HepG2 (cell line): ENCODE measurements around the gene NDRG3. TPM values are rescaled to one million over a fixed set of nuclear protein-coding genes. Genes with fewer than 3 reads are reported as not detected.

ENCODE experiments used
- ATAC-seq: fragments of 200-7000 bp; cut with Tn5 transposase; 3 replicates; pipeline ENCODE4 v1.9.1; 2020; ENCODE audit warnings: mild to moderate bottlenecking, moderate library complexity
- BruUV-seq: library from RNA; stranded (reverse); fragments of 400-500 nt; replicated peaks from 2 replicates; lab custom pipeline; 2021; lab: Mats Ljungman, UMichigan
- CTCF ChIA-PET: fragments of 300-600 bp; formaldehyde crosslinking; extraction: SDS; loops from one replicate; lab custom pipeline; 2021; ENCODE audit warnings: low total read pairs, inconsistent platforms, low intra/inter-chr PET ratio; lab: Yijun Ruan, JAX
- POLR2A ChIA-PET: fragments of 350-600 bp; sonication (Branson Sonifier 250); formaldehyde crosslinking; loops from one replicate; lab custom pipeline; 2020; ENCODE audit warnings: antibody characterized with exemption, inconsistent platforms; lab: Yijun Ruan, JAX
- DNase-seq: peaks from one replicate; pipeline ENCODE4 v3.0.0-alpha.2; 2015; ENCODE audit warnings: low spot score
- FAIRE-seq: peaks from 3 replicates; lab custom pipeline; 2011; peaks lifted over from hg19 to GRCh38; lab: Jason Lieb, UNC
- H2AFZ ChIP-seq: one replicate; pipeline ENCODE4 v1.6.1; 2011; ENCODE audit warnings: low read length, inconsistent platforms
- H3K27ac ChIP-seq: fragments of 300-600 bp; 3 replicates; pipeline ENCODE4 v1.8.0; 2011; ENCODE audit warnings: mixed run types, mild to moderate bottlenecking, mixed read lengths, low read length, inconsistent platforms; ENCODE audit not compliant: insufficient read depth; ENCODE audit errors: extremely low read length
- H3K27me3 ChIP-seq, 2 experiments: fragments of 200-600 bp in 1 of 2; 2 replicates in 1 of 2; 3 replicates in 1 of 2; pipeline versions ENCODE4 v1.6.0 to v1.8.0; 2011; ENCODE audit warnings: low read length in 2 of 2, mild to moderate bottlenecking in 2 of 2, moderate library complexity in 2 of 2, inconsistent platforms in 1 of 2; ENCODE audit not compliant: insufficient read depth in 2 of 2, control insufficient read depth in 1 of 2
- H3K36me3 ChIP-seq, 2 experiments: fragments of 200-600 bp in 1 of 2; replicated peaks in 1 of 2; 2 replicates in 1 of 2; 3 replicates in 1 of 2; pipeline versions ENCODE4 v1.5.1 to v1.8.0; 2011; ENCODE audit warnings: low read length in 2 of 2, inconsistent platforms in 1 of 2; ENCODE audit not compliant: insufficient read depth in 2 of 2, control insufficient read depth in 1 of 2
- H3K4me1 ChIP-seq: 2 replicates; pipeline ENCODE4 v1.5.1; 2012; ENCODE audit warnings: low read length, inconsistent platforms; ENCODE audit not compliant: insufficient read depth
- H3K4me2 ChIP-seq: 2 replicates; pipeline ENCODE4 v1.6.0; 2011; ENCODE audit warnings: low read depth, low read length, inconsistent platforms
- H3K4me3 ChIP-seq, 3 experiments: fragments of 200-600 bp in 1 of 3; sonication (generic), shearing (Covaris generic) in 1 of 3; replicated peaks in 1 of 3; 2 replicates each; pipeline ENCODE4 v1.5.1; 2011 to 2016; ENCODE audit warnings: low read length in 3 of 3, inconsistent platforms in 2 of 3, low read depth in 2 of 3, mild to moderate bottlenecking in 2 of 3, control low read depth in 1 of 3, mixed read lengths in 1 of 3; ENCODE audit not compliant: insufficient read depth in 1 of 3
- H3K79me2 ChIP-seq: one replicate; pipeline ENCODE4 v1.6.1; 2011; ENCODE audit warnings: low read length, inconsistent platforms; ENCODE audit not compliant: insufficient read depth
- H3K9ac ChIP-seq: 2 replicates; pipeline ENCODE4 v1.6.0; 2011; ENCODE audit warnings: mild to moderate bottlenecking, low read depth, low read length, inconsistent platforms; ENCODE audit not compliant: insufficient read depth
- H3K9me3 ChIP-seq: 2 replicates; pipeline ENCODE4 v1.5.1; 2012; ENCODE audit warnings: mild to moderate bottlenecking, low read length
- H4K20me1 ChIP-seq: 2 replicates; pipeline ENCODE4 v1.6.0; 2011; ENCODE audit warnings: inconsistent platforms, mild to moderate bottlenecking, low read length, moderate library complexity; ENCODE audit not compliant: insufficient read depth
- MAF1 ChIP-seq: sonication (generic); formaldehyde crosslinking; IDR thresholded peaks from 2 replicates; pipeline ENCODE4 v1.5.0; 2020; ENCODE audit warnings: missing genetic modification reagents, borderline replicate concordance
- PITX1 ChIP-seq: sonication (generic); formaldehyde crosslinking; IDR thresholded peaks from 2 replicates; pipeline ENCODE4 v1.5.1; 2020; ENCODE audit warnings: mild to moderate bottlenecking, missing genetic modification reagents
- PRMT3 ChIP-seq: sonication (generic); formaldehyde crosslinking; IDR thresholded peaks from 2 replicates; pipeline ENCODE4 v1.8.1; 2022; ENCODE audit warnings: low read depth, mild to moderate bottlenecking, moderate library complexity, missing genetic modification reagents, borderline replicate concordance
- SPEN ChIP-seq: sonication (generic); formaldehyde crosslinking; IDR thresholded peaks from 2 replicates; pipeline ENCODE4 v1.5.1; 2020; ENCODE audit warnings: low read depth, mild to moderate bottlenecking, missing genetic modification reagents
- ZFP1 ChIP-seq: IDR thresholded peaks from 2 replicates; pipeline ENCODE4 v1.6.1; 2016
- ZFP82 ChIP-seq: sonication (generic); formaldehyde crosslinking; IDR thresholded peaks from 2 replicates; pipeline ENCODE4 v1.5.1; 2020; ENCODE audit warnings: mild to moderate bottlenecking, missing genetic modification reagents, borderline replicate concordance
- ZNF235 ChIP-seq: sonication (generic); formaldehyde crosslinking; IDR thresholded peaks from 2 replicates; pipeline ENCODE4 v1.8.1; 2023; ENCODE audit warnings: mild to moderate bottlenecking, missing genetic modification reagents, borderline replicate concordance
- ZNF296 ChIP-seq: sonication (generic); formaldehyde crosslinking; conservative IDR thresholded peaks from 2 replicates; pipeline ENCODE4 v1.5.0; 2020; ENCODE audit warnings: mild to moderate bottlenecking, missing genetic modification reagents
- ZNF749 ChIP-seq: sonication (generic); formaldehyde crosslinking; IDR thresholded peaks from 2 replicates; pipeline ENCODE4 v1.8.0; 2022; ENCODE audit warnings: mild to moderate bottlenecking, missing genetic modification reagents, moderate library complexity, borderline replicate concordance
- ZNF781 ChIP-seq: sonication (generic); formaldehyde crosslinking; IDR thresholded peaks from 2 replicates; pipeline ENCODE4 v1.5.1; 2020; ENCODE audit warnings: borderline replicate concordance, mild to moderate bottlenecking, missing genetic modification reagents; ENCODE audit errors: not compliant biosample characterization
- WGBS: methylation state at CpG from one replicate; pipeline ENCODE4 v1.1.6; 2017; ENCODE audit warnings: low lambda C conversion rate; 5-methylcytosine and 5-hydroxymethylcytosine counted together
- in situ Hi-C: cut with HindIII; loops from 2 replicates; pipeline ENCODE4 v1.10.0; 2017; ENCODE audit warnings: low pct_unique_long_range_greater_than_20kb; ENCODE audit not compliant: extremely low pct_ligation_motif_present
- intact Hi-C: fragments of 100-400 bp; cut with micrococcal nuclease; formaldehyde crosslinking; loops from one replicate; pipeline ENCODE4 v1.10.0; 2022; ENCODE audit not compliant: unreplicated experiment
- polyA plus RNA-seq, 8 experiments: library from polyadenylated mRNA; depleted of rRNA in 3 of 8; stranded (reverse) in 7 of 8; unstranded in 1 of 8; fragments of >200 nt; fragmentation: Illumina TruSeq in 4 of 8; extraction: Trizol in 4 of 8; gene quantifications; 2 replicates each; pipeline versions ENCODE4 v1.2.1 to v1.2.3, GENCODE V29; 2011 to 2016; ENCODE audit warnings: low read depth in 4 of 8, missing spikeins in 1 of 8, mixed read lengths in 1 of 8; ENCODE audit not compliant: insufficient read depth in 1 of 8
- total RNA-seq, 5 experiments: library from RNA; depleted of rRNA; stranded (reverse); fragments of >200 nt; fragmentation: Illumina TruSeq; extraction: Trizol; gene quantifications; 2 replicates each; pipeline ENCODE4 v1.2.3, GENCODE V29; 2016; ENCODE audit warnings: low read depth in 1 of 5
- TF ChIP-seq, protein P1 (sequence below): fragments of 450-650 bp; IDR thresholded peaks from 2 replicates; pipeline ENCODE4 v1.6.1; 2017; ENCODE audit warnings: mild to moderate bottlenecking
- TF ChIP-seq, protein P2 (sequence below): sonication (generic); formaldehyde crosslinking; IDR thresholded peaks from 2 replicates; pipeline ENCODE4 v1.4.0; 2020; ENCODE audit warnings: missing genetic modification reagents, mild to moderate bottlenecking, borderline replicate concordance

Gene NDRG3
- total and polyA plus RNA-seq, 2 of the 13 experiments (the other 11 are each of a cell fraction or from before 2014, with no cell fraction given) = 36.0 to 40.5 TPM

DNA sequence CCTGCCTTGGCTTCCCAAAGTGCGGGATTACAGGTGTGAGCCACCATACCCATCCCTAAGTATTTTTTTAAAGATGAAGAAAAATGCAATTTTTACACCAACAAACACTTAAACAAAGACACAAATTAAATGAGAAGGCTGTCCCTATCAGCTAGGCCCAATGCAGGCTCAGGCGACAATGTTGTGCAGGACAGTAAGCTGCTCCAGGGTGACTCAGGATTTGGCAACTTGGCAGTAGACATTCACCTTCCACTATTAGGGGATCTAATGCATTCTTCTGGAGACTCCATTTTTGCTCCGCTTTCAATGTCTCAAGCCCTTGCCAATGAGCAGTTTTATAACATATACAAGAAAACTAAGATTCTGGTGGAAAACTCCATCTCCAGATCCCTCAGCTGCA lies 19.7 kb downstream of the NDRG3 start (continued):
- TF ChIP-seq ZFP82 = no peak
- TF ChIP-seq PRMT3 (CRISPR knock-in tag) = no peak
- TF ChIP-seq, protein P1, sequence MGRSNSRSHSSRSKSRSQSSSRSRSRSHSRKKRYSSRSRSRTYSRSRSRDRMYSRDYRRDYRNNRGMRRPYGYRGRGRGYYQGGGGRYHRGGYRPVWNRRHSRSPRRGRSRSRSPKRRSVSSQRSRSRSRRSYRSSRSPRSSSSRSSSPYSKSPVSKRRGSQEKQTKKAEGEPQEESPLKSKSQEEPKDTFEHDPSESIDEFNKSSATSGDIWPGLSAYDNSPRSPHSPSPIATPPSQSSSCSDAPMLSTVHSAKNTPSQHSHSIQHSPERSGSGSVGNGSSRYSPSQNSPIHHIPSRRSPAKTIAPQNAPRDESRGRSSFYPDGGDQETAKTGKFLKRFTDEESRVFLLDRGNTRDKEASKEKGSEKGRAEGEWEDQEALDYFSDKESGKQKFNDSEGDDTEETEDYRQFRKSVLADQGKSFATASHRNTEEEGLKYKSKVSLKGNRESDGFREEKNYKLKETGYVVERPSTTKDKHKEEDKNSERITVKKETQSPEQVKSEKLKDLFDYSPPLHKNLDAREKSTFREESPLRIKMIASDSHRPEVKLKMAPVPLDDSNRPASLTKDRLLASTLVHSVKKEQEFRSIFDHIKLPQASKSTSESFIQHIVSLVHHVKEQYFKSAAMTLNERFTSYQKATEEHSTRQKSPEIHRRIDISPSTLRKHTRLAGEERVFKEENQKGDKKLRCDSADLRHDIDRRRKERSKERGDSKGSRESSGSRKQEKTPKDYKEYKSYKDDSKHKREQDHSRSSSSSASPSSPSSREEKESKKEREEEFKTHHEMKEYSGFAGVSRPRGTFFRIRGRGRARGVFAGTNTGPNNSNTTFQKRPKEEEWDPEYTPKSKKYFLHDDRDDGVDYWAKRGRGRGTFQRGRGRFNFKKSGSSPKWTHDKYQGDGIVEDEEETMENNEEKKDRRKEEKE = no peak
- TF ChIP-seq, all 625 proteins: peak for 0

DNA sequence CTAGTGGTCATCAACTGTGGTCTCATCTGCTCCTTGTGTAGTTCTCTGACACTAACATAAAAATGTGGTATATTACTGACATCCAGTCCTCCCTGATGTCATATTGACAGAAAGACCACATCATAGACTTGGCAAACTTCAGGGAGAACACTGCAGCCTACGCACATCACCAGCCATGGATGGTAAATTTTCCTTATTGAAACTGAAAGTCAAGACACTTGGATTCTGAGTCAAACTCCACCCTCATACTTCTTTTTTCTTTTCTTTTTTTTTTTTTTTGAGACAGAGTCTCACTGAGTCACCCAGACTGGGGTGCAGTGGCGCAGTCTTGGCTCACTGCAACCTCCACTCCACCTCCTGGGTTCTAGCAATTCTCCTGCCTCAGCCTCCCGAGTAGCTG lies 25.4 kb downstream of the NDRG3 start:
- FAIRE-seq (no peak), ATAC-seq (no peak), DNase-seq (no peak)
- CTCF ChIA-PET = no interaction called here
- POLR2A ChIA-PET = no interaction called here
- in situ Hi-C loops (no loop called here), intact Hi-C loops (no loop called here)
- H3K9ac ChIP-seq = no peak overlapping the region
- H2AFZ ChIP-seq = no peak overlapping the region
- H3K36me3 ChIP-seq = peaks cover 3 to 14% of the 10 kb centered on the region in 2 experiments
- no peaks in the 10 kb centered on the region for H3K27me3 ChIP-seq
- no peaks in the 10 kb centered on the region for H3K79me2 ChIP-seq
- WGBS = 98% methylated on average over 3 of the region's 3 CpGs
- H3K4me3 ChIP-seq = no peak overlapping the region
- H3K27ac ChIP-seq = no peak overlapping the region
- H3K9me3 ChIP-seq = no peaks in the 10 kb centered on the region
- H3K4me1 ChIP-seq = no peaks in the 10 kb centered on the region
- H4K20me1 ChIP-seq = no peaks in the 10 kb centered on the region
- BruUV-seq = no TSS peak
- TF ChIP-seq ZNF781 (no peak), MAF1 (CRISPR knock-in tag) (no peak), SPEN (CRISPR knock-in tag) (no peak), PITX1 (CRISPR knock-in tag) (no peak), ZFP1 (CRISPR knock-in tag) (no peak), ZNF296 (no peak), ZNF749 (CRISPR knock-in tag) (no peak), ZNF235 (CRISPR knock-in tag) (no peak)
- TF ChIP-seq, protein P2, sequence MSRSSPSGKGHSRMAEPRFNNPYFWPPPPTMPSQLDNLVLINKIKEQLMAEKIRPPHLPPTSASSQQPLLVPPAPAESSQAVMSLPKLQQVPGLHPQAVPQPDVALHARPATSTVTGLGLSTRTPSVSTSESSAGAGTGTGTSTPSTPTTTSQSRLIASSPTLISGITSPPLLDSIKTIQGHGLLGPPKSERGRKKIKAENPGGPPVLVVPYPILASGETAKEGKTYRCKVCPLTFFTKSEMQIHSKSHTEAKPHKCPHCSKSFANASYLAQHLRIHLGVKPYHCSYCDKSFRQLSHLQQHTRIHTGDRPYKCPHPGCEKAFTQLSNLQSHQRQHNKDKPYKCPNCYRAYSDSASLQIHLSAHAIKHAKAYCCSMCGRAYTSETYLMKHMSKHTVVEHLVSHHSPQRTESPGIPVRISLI (CRISPR knock-in tag) = no peak
- H3K4me2 ChIP-seq = no peak overlapping the region
